CD4-positive, alpha-beta T cell (primary cell): ENCODE measurements around the gene BCL2L2. TPM values are rescaled to one million over a fixed set of nuclear protein-coding genes. Genes with fewer than 3 reads are reported as not detected.

Source experiments
- ATAC-seq: fragments of 200-7000 bp; cut with Tn5 transposase; one replicate; pipeline ENCODE4 v1.10.0; 2022; ENCODE audit warnings: mild to moderate bottlenecking; ENCODE audit not compliant: poor library complexity
- CTCF ChIA-PET: fragments of 350-600 bp; sonication (Branson Sonifier 250); formaldehyde crosslinking; loops from one replicate; lab custom pipeline; 2021; ENCODE audit warnings: antibody characterized with exemption, inconsistent platforms; lab: Charles Lee
- POLR2A ChIA-PET: fragments of 350-600 bp; sonication (Branson Sonifier 250); formaldehyde crosslinking; loops from one replicate; lab custom pipeline; 2021; ENCODE audit warnings: antibody characterized with exemption, inconsistent platforms; lab: Charles Lee
- DNase-seq, 14 experiments: peaks; one replicate each; pipeline ENCODE4 v3.0.0-alpha.2; 2013 to 2020; ENCODE audit warnings: mixed read lengths in 2 of 14
- H3K27ac ChIP-seq, 2 donors: one replicate each; pipeline versions ENCODE4 v1.5.1 to v1.7.0; 2013; ENCODE audit warnings: low read length in 2 of 2, low read depth in 1 of 2, mild to moderate bottlenecking in 1 of 2
- H3K27me3 ChIP-seq, 2 experiments: 1 replicate in 1 of 2; 2 replicates in 1 of 2; pipeline versions ENCODE4 v1.6.1 to v1.7.0; 2013; ENCODE audit warnings: low read length in 2 of 2, control low read depth in 1 of 2, mild to moderate bottlenecking in 1 of 2, moderate library complexity in 1 of 2; ENCODE audit not compliant: insufficient read depth in 2 of 2, control insufficient read depth in 1 of 2
- H3K36me3 ChIP-seq: one replicate; pipeline ENCODE4 v1.6.1; 2013; ENCODE audit warnings: low read length, control low read depth; ENCODE audit not compliant: insufficient read depth
- H3K4me1 ChIP-seq: one replicate; pipeline ENCODE4 v1.6.1; 2013; ENCODE audit warnings: low read length, control low read depth; ENCODE audit not compliant: insufficient read depth
- H3K4me3 ChIP-seq: one replicate; pipeline ENCODE4 v1.5.1; 2013; ENCODE audit warnings: mild to moderate bottlenecking, low read length, moderate library complexity
- H3K9me3 ChIP-seq, 2 experiments: 1 replicate in 1 of 2; 2 replicates in 1 of 2; pipeline versions ENCODE4 v1.6.1 to v1.7.0; 2013; ENCODE audit warnings: low read length in 2 of 2, mild to moderate bottlenecking in 2 of 2, control low read depth in 1 of 2, moderate library complexity in 1 of 2; ENCODE audit not compliant: control insufficient read depth in 1 of 2, insufficient read depth in 1 of 2
- H3K27ac Mint-ChIP-seq: one replicate; pipeline ENCODE4 v1.8.0; 2020; ENCODE audit warnings: mixed read lengths
- H3K27me3 Mint-ChIP-seq: one replicate; pipeline ENCODE4 v1.8.0; 2021; ENCODE audit warnings: mixed read lengths
- H3K36me3 Mint-ChIP-seq: one replicate; pipeline ENCODE4 v1.8.0; 2021; ENCODE audit warnings: low read depth, mixed read lengths
- H3K4me1 Mint-ChIP-seq: one replicate; pipeline ENCODE4 v1.8.0; 2021; ENCODE audit warnings: low read depth, mixed read lengths
- H3K4me3 Mint-ChIP-seq: one replicate; pipeline ENCODE4 v1.8.0; 2020; ENCODE audit warnings: mild to moderate bottlenecking, mixed read lengths
- H3K9me3 Mint-ChIP-seq: one replicate; pipeline ENCODE4 v1.8.0; 2020; ENCODE audit warnings: mixed read lengths
- CTCF ChIP-seq: fragments of 200-600 bp; IDR thresholded peaks from one replicate; pipeline ENCODE4 v1.8.0; 2022; ENCODE audit warnings: antibody characterized with exemption, mild to moderate bottlenecking
- intact Hi-C, 2 experiments: fragments of 100-400 bp; cut with DNase I in 1 of 2; cut with micrococcal nuclease in 1 of 2; formaldehyde crosslinking; loops; one replicate each; pipeline versions ENCODE4 v1.15.1 to v1.9.0; 2023 to 2025; cut with DNase I, micrococcal nuclease
- total RNA-seq, 174 experiments: library from RNA in 2 of 174; stranded (reverse) in 2 of 174; gene quantifications; one replicate each; pipeline ENCODE4 v1.2.3 and lab custom pipeline; 2021 to 2026

BCL2L2 gene
- total RNA-seq, 2 experiments from 2014 or later: 2.3 to 3.7 TPM

GRCh38 chr14:23297611-23298277 is 8.9 kb upstream of the BCL2L2 start:
- H3K9me3 ChIP-seq: no peaks in the 10 kb centered on the region
- H3K27ac ChIP-seq: no peak overlapping the region
- peaks cover 14% of the 10 kb centered on the region for H3K36me3 ChIP-seq
- H3K4me3 ChIP-seq: no peak overlapping the region
- ChIA-PET CTCF (interaction anchor here (1.2 to 1.3 kb wide), 2 partner anchors 12 to 24 kb away, joined by 3 to 5 read pairs; partner anchors contain the start of genes HOMEZ and PABPN1), POLR2A (interaction anchor here (0.7 to 1.4 kb wide), 3 partner anchors 23 to 221 kb away, joined by 3 to 4 read pairs (median 3); partner anchors contain the start of gene PABPN1)
- Mint-ChIP-seq H3K27me3 (no peaks in the 10 kb centered on the region), H3K4me1 (peaks cover 46% of the 10 kb centered on the region), H3K9me3 (no peaks in the 10 kb centered on the region), H3K36me3 (peaks cover 26% of the 10 kb centered on the region), H3K27ac (peak overlapping the region; percentile 30), H3K4me3 (no peak overlapping the region)
- no peak for DNase-seq
- no peaks in the 10 kb centered on the region for H3K27me3 ChIP-seq
- peaks cover 33% of the 10 kb centered on the region for H3K4me1 ChIP-seq
- no peak for ATAC-seq
- intact Hi-C loops: loop anchor here in 1 of 2 experiments (5.0 to 10.0 kb wide), 3 partner anchors 175 to 373 kb away; partner anchors contain the start of gene PRMT5
- no peak for TF ChIP-seq CTCF

- Histone ChIP-seq H3K4me3 (no peak overlapping the region), H3K9me3 (no peaks in the 10 kb centered on the region), H3K27me3 (no peaks in the 10 kb centered on the region), H3K36me3 (peaks cover 14% of the 10 kb centered on the region), H3K4me1 (peaks cover 39% of the 10 kb centered on the region), H3K27ac (no peak overlapping the region)
- POLR2A ChIA-PET: interaction anchor here (5.5 to 10.5 kb wide), 2 partner anchors 14 to 21 kb away, joined by 104 to 455 read pairs; partner anchors contain the start of genes HOMEZ and PABPN1
- DNase-seq (peak in 4 of 14 experiments; percentile 23 to 80 (median 60)), ATAC-seq (no peak)
- intact Hi-C loops: loop anchor here (1.0 to 10.0 kb wide), 4 partner anchors 34 to 375 kb away; partner anchors contain the start of gene PRMT5 (in 1 of the 2)
- H3K4me3 Mint-ChIP-seq: peak overlapping the region; percentile 96
- H3K27me3 Mint-ChIP-seq: no peaks in the 10 kb centered on the region
- H3K9me3 Mint-ChIP-seq: no peaks in the 10 kb centered on the region
- peaks cover 49% of the 10 kb centered on the region for H3K4me1 Mint-ChIP-seq
- H3K27ac Mint-ChIP-seq: peak overlapping the region; percentile 97
- CTCF ChIA-PET: interaction anchor here (0.6 to 4.4 kb wide), 16 partner anchors 9 to 1782 kb away, joined by 3 to 66 read pairs (median 4); partner anchors contain the start of genes HOMEZ and PABPN1
- peaks cover 27% of the 10 kb centered on the region for H3K36me3 Mint-ChIP-seq
- TF ChIP-seq CTCF: peak; percentile 45
Observed at GRCh38 chr14:23299211-23299957, 7.2 kb upstream of the BCL2L2 start.
